DMS153 treated with DMSO at 0.1 percent for 48 hours (cell line): ENCODE data around the gene ZC3H15.

ENCODE experiments used
- DNase-seq: peaks from one replicate; lab custom pipeline; 2025; ENCODE audit not compliant: unreplicated experiment; lab: John Stamatoyannopoulos, UW

ZC3H15 gene

DNA sequence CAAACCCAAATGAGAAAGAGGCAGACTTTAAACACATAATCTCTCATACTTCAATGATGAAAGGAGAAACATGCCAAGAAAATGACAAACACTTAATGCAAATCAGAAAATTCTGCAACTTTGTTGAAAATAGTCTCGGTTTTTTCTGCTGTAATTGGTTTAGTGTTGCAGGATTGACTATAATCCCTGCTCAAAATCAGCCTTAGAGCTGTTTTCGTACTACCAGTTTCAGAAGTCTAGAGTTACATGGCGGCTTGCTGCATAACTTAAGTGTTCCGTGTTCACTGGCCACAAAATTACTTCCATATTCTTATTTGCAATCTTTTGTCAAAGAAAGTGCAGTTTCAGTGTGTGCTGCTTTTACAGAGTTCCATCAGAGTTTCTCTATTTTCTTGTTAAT, 54.9 kb downstream of the ZC3H15 start:
- no peak for DNase-seq

DNA sequence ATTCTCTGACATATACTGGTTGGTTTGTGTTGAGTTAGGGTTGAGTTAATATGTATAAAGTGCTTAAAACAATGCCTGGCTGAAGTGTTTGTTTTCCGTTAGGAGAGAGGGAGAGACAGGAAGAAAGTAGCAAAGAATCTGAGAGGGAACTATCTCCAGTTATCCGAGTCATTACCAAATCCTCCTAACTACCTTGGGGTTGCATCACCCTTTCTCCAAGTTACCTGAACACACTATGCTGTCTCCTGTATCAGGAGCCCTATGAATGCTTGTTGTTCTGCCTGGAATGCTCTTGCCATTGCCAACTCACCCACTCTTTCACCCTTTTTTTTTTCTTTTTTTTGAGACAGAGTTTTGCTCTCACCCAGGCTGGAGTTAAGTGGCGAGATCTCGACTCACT, 55.9 kb downstream of the ZC3H15 start:
- DNase-seq = no peak

DNA sequence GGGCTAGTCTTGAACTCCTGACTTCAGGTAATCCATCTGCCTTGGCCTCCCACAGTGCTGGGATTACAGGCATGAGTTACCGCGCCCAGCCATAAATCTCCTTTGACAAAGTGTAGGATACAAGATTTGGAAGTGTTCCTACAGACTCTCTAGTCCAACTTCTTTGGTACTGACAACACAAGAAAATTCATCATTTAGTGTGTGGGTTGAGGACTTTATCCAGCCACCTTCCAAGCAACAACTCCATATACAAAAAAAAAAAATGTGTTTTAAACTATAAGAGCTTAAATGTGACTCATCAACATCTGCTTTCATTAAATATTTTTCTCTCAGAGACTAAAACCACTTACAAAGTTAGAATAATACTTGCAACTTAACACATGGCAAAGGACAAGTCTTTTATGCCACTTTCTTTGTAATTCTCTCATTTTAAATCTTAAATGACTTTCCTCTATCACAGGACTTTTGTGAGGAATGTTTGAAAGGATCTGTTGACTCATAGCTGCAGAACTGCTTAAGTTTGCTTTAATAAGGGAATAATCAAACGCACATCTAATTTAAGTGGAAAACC, 57.6 kb downstream of the ZC3H15 start:
- no peak for DNase-seq

DNA sequence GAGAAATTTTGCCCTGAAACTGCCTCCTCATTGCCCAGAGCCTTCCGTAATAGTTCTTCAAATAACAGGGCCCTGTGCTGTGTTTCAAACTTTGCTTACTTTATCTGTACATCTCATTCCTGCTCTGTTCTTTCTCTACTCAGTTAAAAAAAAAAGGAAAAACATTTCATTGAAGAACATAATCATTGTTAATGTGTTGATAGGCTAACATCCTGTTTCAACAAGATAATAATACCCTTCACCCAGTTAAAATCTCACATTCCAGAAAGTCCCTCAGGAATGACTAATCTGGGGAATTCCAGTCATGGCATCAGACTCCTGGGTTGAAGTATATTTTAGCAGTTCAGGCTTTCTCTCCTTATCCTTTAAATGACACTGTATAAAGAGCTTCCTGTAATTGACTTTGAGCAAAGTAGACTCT, 58.2 kb downstream of the ZC3H15 start:
- DNase-seq = no peak

- DNase-seq = no peak
These were observed 60.8 kb downstream of the ZC3H15 start for GRCh38 chr2:186546846-186547245.

DNA sequence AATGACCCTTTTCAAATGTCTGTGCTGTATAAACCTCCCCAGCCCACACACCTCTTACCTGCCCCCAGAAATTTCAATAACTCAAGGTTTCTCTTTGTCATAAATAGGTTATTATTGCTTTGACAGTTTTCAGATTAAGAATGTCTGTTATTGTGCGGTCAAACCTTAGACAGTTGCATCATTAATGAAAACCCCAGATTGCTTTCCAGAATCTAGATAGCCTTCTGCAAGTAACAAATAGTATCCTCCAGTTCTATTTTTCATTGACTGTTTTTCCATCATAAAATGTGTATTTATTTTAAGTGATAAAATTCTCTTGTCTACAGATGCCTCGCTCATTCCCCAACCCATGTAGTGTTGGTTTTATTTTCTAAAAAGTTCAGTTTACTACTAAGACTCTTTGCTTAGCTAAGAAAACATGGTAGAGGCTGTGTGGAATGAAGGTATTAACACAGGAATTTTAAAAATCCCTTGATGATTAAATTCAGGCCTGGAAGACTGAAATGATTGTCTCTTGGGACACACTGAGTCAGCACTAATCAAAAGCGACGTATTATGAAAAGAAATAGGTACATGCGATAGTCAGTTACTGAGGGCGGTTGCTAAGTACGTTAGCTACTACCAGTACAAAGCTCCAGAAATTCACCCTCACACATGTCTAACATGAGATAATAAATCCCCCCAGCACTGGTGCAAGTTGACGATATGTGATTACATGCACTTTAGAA, 65.4 kb downstream of the ZC3H15 start:
- DNase-seq = no peak

GRCh38 chr2:186554429-186554828, 68.4 kb downstream of the ZC3H15 start:
- DNase-seq = no peak

- DNase-seq = no peak
These were observed 69.0 kb downstream of the ZC3H15 start for GRCh38 chr2:186554850-186555671.

DNA sequence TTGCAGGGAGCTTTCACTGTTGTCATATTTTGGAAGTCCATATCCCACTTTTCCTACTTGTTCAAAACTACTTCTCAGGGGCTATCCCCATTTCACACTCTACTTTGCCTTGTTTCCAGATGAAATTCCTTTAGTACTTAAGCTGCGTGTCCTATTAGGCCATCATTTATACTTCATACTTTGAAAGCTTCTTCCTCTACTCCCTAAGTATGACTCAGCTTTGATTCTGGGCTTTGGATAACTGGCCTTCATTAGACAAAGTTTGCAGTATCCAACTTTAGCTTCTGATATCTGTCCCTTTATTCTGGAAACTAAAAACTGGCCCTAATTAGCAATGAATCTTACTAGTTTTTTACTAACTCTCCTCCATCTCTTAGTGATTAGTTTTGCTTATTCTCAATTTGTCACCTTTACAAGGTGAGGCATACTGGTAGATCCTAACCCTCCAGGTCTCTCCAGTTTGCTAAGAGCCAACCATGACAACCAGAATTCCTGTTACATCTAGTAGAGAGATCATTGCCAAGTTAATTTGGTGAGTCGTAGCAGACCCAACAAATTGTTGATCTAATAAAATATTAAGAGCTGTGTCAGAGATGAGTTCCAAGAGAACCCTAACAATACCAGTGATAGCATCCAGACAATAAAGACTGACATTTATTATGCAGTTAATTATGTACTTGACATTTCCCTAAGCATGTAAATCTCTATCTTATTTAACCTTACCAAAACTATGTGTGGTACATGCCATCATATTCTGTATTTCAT, 72.6 kb downstream of the ZC3H15 start:
- no peak for DNase-seq
